Dendritic cell treated with granulocyte-macrophage colony-stimulating factor and Interleukin-4, amounts not matched to agents 40 ng/mL and 50 ng/mL, for 4 days (primary cell): ENCODE measurements around the gene SLC25A47.

Source experiments
- H3K27ac Mint-ChIP-seq: one replicate; pipeline ENCODE4 v1.8.0; 2022; ENCODE audit warnings: mild to moderate bottlenecking, mixed read lengths
- H3K27me3 Mint-ChIP-seq: one replicate; pipeline ENCODE4 v1.8.0; 2022; ENCODE audit warnings: mild to moderate bottlenecking, mixed read lengths
- H3K36me3 Mint-ChIP-seq: one replicate; pipeline ENCODE4 v1.8.0; 2022; ENCODE audit warnings: low read depth, mixed read lengths
- H3K4me1 Mint-ChIP-seq: one replicate; pipeline ENCODE4 v1.8.0; 2022; ENCODE audit warnings: low read depth, mixed read lengths
- H3K4me3 Mint-ChIP-seq: one replicate; pipeline ENCODE4 v1.8.0; 2022; ENCODE audit warnings: mild to moderate bottlenecking, moderate library complexity, mixed read lengths
- H3K9me3 Mint-ChIP-seq: one replicate; pipeline ENCODE4 v1.8.0; 2022; ENCODE audit warnings: mixed read lengths
- intact Hi-C: fragments of 100-400 bp; cut with micrococcal nuclease; formaldehyde crosslinking; loops from one replicate; pipeline ENCODE4 v1.15.0; 2022

Gene SLC25A47

GRCh38 chr14:100365741-100366140 lies 42.6 kb downstream of the SLC25A47 start:
- Mint-ChIP-seq H3K4me1 (peaks cover 7% of the 10 kb centered on the region), H3K27me3 (no peaks in the 10 kb centered on the region), H3K9me3 (no peaks in the 10 kb centered on the region), H3K27ac (no peak overlapping the region), H3K4me3 (no peak overlapping the region), H3K36me3 (peaks cover 87% of the 10 kb centered on the region)
- intact Hi-C loops, result no loop called here

DNA sequence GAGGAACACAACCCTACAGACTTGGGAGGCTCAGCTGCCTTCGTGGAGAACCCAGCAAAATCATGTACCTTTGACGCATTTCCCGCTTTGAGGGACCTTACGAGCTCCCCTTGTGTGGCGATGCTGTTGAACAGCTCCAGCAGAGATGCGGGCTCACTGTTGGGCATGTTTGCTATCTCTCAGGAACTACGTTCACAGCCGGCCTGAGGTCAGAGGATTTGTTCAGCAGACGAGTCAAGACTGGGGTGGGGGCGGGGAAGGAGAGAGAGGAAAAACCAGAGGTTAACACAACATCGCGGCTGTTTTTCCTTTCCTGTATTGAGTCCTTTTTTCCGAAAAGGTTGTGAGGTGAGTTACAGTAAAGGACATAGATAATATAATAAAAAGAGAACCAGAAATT lies 45.9 kb downstream of the SLC25A47 start:
- no peaks in the 10 kb centered on the region for H3K9me3 Mint-ChIP-seq
- intact Hi-C loops, result no loop called here
- peaks cover 34% of the 10 kb centered on the region for H3K4me1 Mint-ChIP-seq
- no peak overlapping the region for H3K4me3 Mint-ChIP-seq
- H3K27ac Mint-ChIP-seq, result no peak overlapping the region
- peaks cover 78% of the 10 kb centered on the region for H3K36me3 Mint-ChIP-seq
- no peaks in the 10 kb centered on the region for H3K27me3 Mint-ChIP-seq

GRCh38 chr14:100370003-100370402 lies 46.9 kb downstream of the SLC25A47 start:
- H3K4me1 Mint-ChIP-seq, result peaks cover 44% of the 10 kb centered on the region
- H3K9me3 Mint-ChIP-seq, result no peaks in the 10 kb centered on the region
- H3K36me3 Mint-ChIP-seq, result peaks cover 75% of the 10 kb centered on the region

GRCh38 chr14:100371773-100372172 lies 48.6 kb downstream of the SLC25A47 start:
- Mint-ChIP-seq H3K27me3 (no peaks in the 10 kb centered on the region), H3K4me1 (peaks cover 47% of the 10 kb centered on the region), H3K27ac (no peak overlapping the region), H3K9me3 (no peaks in the 10 kb centered on the region), H3K4me3 (no peak overlapping the region), H3K36me3 (peaks cover 70% of the 10 kb centered on the region)
- intact Hi-C loops, result loop anchor here (10.0 kb wide), 1 partner anchor 297 kb away; no protein-coding TSS in a partner anchor

More at GRCh38 chr14:100370003-100370402, 46.9 kb downstream of the SLC25A47 start:
- Mint-ChIP-seq H3K4me3 (no peak overlapping the region), H3K27me3 (no peaks in the 10 kb centered on the region), H3K27ac (no peak overlapping the region)
- intact Hi-C loops, result loop anchor here (10.0 kb wide), 1 partner anchor 295 kb away; no protein-coding TSS in a partner anchor

DNA sequence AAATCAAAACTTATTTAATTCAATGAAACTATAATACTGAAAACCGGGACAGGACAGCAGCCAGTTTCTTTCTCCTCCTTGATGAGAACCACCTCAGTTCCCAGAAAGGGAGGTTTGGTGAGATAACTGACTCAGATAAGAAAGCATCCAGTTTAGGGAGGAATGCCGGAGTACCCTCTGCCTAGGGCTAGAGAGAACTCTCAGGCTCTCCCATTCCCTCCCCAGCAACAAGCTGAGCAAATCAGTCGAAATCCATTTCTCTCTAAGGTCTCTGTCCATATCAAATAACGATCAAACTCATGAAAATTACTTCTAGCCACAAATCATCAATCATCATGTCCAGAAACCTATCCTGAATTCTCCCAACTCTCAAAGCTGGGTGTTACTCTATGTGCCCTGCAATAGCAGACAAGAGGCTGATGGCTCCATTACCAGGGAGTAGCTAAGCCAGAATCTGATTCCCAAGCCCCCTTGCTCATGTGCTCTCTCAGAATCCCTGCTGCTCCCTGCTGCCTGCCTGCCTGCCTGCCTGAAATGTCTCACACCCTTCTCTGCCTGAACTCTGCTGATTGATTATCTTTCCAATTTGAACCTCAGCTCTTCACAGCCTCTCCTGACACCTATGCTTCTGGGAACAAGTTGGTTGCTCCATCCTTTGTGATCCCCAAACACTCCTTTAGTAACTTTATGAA lies 49.4 kb downstream of the SLC25A47 start:
- Mint-ChIP-seq H3K4me1 (peaks cover 53% of the 10 kb centered on the region), H3K27me3 (no peaks in the 10 kb centered on the region), H3K4me3 (no peak overlapping the region), H3K27ac (peak overlapping the region; percentile 100), H3K9me3 (no peaks in the 10 kb centered on the region), H3K36me3 (peaks cover 63% of the 10 kb centered on the region)
- intact Hi-C loops, result loop anchor here (10.0 kb wide), 1 partner anchor 298 kb away; no protein-coding TSS in a partner anchor

DNA sequence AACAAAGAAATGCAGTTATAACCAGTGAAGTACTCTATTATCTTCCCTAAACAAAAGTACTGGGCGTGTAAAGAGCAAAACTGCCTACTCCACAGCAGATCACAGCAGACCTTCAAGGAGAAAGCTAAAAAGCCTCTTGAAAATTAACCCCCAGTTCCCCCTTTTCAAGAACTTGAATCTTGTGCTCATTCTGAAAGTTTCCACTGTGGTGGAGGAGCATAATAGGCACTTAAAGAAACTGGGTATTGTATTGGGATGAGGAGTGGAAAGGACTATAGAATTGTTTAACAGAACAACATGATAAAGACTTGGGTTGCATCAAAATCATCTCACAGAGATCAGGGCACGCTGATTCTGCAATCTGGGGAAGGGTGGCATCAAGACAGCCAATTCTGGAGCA lies 51.1 kb downstream of the SLC25A47 start:
- Mint-ChIP-seq H3K9me3 (no peaks in the 10 kb centered on the region), H3K4me3 (peak overlapping the region; percentile 90), H3K4me1 (peaks cover 57% of the 10 kb centered on the region), H3K27me3 (no peaks in the 10 kb centered on the region), H3K27ac (peak overlapping the region; percentile 100), H3K36me3 (peaks cover 45% of the 10 kb centered on the region)
- intact Hi-C loops, result loop anchor here (10.0 kb wide), 1 partner anchor 299 kb away; no protein-coding TSS in a partner anchor

DNA sequence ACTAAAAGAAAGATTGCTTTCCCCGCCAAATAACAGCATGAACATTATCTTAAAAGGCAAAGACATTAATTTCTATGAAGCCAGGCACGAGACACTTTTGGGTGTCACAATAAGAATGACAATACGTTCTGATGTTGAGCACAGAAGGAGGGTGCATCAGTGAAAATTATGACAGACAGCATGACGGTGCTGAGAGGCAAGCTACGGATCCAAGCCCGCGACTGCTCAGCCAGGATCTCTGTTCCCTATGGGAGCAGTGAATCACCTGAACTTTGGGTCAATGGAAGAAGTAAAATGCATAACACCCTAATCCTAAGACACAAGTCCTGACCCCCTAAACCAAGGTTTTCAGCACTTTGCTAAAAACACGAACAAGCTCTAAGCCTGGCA lies 51.7 kb downstream of the SLC25A47 start:
- Mint-ChIP-seq H3K27me3 (no peaks in the 10 kb centered on the region), H3K4me3 (peak overlapping the region; percentile 90), H3K4me1 (peaks cover 57% of the 10 kb centered on the region), H3K27ac (peak overlapping the region; percentile 100), H3K9me3 (no peaks in the 10 kb centered on the region), H3K36me3 (peaks cover 39% of the 10 kb centered on the region)
- intact Hi-C loops, result loop anchor here (10.0 kb wide), 1 partner anchor 300 kb away; no protein-coding TSS in a partner anchor

- Mint-ChIP-seq H3K4me3 (peak overlapping the region; percentile 90), H3K36me3 (peaks cover 34% of the 10 kb centered on the region), H3K27me3 (no peaks in the 10 kb centered on the region), H3K27ac (peak overlapping the region; percentile 100), H3K9me3 (no peaks in the 10 kb centered on the region), H3K4me1 (peaks cover 57% of the 10 kb centered on the region)
- intact Hi-C loops, result loop anchor here (10.0 kb wide), 1 partner anchor 301 kb away; no protein-coding TSS in a partner anchor
Observed at GRCh38 chr14:100375266-100375962, 52.3 kb downstream of the SLC25A47 start.

GRCh38 chr14:100375963-100376735 lies 53.0 kb downstream of the SLC25A47 start, which contains the start of gene WDR25:
Gene WDR25 (plus strand): TSS chr14:100376485.
- peaks cover 37% of the 10 kb centered on the region for H3K36me3 Mint-ChIP-seq
- no peaks in the 10 kb centered on the region for H3K27me3 Mint-ChIP-seq
- intact Hi-C loops, result loop anchor here (1.0 to 10.0 kb wide), 5 partner anchors 35 to 301 kb away; partner anchors contain the start of gene YY1
- H3K27ac Mint-ChIP-seq, result peak within 1 kb of the TSS; percentile 100
- peaks cover 57% of the 10 kb centered on the region for H3K4me1 Mint-ChIP-seq
- H3K9me3 Mint-ChIP-seq, result no peaks in the 10 kb centered on the region
- peak within 1 kb of the TSS; percentile 90 for H3K4me3 Mint-ChIP-seq

GRCh38 chr14:100376751-100377171 lies 53.6 kb downstream of the SLC25A47 start:
- Mint-ChIP-seq H3K27me3 (no peaks in the 10 kb centered on the region), H3K9me3 (no peaks in the 10 kb centered on the region), H3K4me1 (peaks cover 52% of the 10 kb centered on the region), H3K27ac (peak overlapping the region; percentile 100), H3K36me3 (peaks cover 40% of the 10 kb centered on the region), H3K4me3 (peak overlapping the region; percentile 90)
- intact Hi-C loops, result loop anchor here (1.0 to 10.0 kb wide), 5 partner anchors 35 to 302 kb away; partner anchors contain the start of gene YY1
